ENCODE results near the gene SPTLC1.

The SPTLC1 gene

DNA sequence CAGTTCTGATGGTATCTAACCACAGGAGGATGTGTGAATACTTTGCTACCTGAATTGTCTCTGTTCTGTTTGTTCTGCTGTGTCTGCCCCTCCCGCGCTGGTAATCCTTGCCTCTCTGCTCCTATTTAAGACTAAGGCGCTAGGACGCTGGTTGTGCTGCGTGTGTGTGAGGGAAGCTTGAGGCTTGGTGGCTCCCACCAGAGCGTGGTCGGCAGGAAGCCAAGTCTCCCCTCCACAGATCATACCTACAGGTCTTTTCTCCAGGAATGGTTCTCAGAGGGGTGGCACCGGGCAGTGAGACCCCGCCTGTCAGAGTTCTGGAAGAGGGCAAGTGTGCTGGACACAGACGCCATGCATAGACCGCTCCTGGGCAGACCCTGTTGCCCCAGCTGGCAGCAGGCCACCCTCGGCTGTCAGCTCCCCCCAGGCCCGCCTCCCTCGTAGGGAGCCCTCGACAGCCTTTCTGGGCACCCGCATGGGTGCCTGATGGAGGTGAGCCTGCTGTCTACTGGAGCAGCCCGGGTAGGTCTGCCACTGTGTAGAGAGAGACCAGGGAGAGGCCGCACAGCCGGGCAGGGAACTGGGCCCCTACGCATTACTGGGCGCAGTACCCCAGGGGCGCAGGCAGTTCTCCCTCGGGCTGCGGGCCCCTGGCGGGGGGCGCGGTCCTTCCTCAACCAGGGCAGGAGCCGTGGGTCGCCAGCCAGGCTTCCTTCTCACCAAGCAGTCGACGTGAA, 111.7 kb downstream of the SPTLC1 start:
- TF ChIP-seq NFIC (IDR thresholded peaks at IDR 0.05) (no peak), TCF12 (IDR thresholded peaks at IDR 0.05; ENCODE audit: low read depth) (no peak), TAF1 (IDR thresholded peaks at IDR 0.05; ENCODE audit: low read depth) (no peak), CEBPB (IDR thresholded peaks at IDR 0.05) (no peak), ZBTB7A (IDR thresholded peaks at IDR 0.05; ENCODE audit: low read depth) (no peak), YY1 (IDR thresholded peaks at IDR 0.05; ENCODE audit: low read depth) (no peak), TEAD4 (IDR thresholded peaks at IDR 0.05) (no peak), RAD21 (IDR thresholded peaks at IDR 0.05; ENCODE audit: low read depth) (no peak), FOXM1 (IDR thresholded peaks at IDR 0.05; ENCODE audit: borderline replicate concordance, low read depth) (no peak), CREB1 (IDR thresholded peaks at IDR 0.05; ENCODE audit: low read depth) (no peak), EGR1 (IDR thresholded peaks at IDR 0.05) (no peak), EP300 (IDR thresholded peaks at IDR 0.05; ENCODE audit: borderline replicate concordance) (no peak)
- TF ChIP-seq, protein P1, sequence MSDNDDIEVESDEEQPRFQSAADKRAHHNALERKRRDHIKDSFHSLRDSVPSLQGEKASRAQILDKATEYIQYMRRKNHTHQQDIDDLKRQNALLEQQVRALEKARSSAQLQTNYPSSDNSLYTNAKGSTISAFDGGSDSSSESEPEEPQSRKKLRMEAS (IDR thresholded peaks at IDR 0.05): no peak
- TF ChIP-seq, protein P2, sequence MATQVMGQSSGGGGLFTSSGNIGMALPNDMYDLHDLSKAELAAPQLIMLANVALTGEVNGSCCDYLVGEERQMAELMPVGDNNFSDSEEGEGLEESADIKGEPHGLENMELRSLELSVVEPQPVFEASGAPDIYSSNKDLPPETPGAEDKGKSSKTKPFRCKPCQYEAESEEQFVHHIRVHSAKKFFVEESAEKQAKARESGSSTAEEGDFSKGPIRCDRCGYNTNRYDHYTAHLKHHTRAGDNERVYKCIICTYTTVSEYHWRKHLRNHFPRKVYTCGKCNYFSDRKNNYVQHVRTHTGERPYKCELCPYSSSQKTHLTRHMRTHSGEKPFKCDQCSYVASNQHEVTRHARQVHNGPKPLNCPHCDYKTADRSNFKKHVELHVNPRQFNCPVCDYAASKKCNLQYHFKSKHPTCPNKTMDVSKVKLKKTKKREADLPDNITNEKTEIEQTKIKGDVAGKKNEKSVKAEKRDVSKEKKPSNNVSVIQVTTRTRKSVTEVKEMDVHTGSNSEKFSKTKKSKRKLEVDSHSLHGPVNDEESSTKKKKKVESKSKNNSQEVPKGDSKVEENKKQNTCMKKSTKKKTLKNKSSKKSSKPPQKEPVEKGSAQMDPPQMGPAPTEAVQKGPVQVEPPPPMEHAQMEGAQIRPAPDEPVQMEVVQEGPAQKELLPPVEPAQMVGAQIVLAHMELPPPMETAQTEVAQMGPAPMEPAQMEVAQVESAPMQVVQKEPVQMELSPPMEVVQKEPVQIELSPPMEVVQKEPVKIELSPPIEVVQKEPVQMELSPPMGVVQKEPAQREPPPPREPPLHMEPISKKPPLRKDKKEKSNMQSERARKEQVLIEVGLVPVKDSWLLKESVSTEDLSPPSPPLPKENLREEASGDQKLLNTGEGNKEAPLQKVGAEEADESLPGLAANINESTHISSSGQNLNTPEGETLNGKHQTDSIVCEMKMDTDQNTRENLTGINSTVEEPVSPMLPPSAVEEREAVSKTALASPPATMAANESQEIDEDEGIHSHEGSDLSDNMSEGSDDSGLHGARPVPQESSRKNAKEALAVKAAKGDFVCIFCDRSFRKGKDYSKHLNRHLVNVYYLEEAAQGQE (IDR thresholded peaks at IDR 0.05; ENCODE audit: low read depth): no peak
- TF ChIP-seq, protein P3, sequence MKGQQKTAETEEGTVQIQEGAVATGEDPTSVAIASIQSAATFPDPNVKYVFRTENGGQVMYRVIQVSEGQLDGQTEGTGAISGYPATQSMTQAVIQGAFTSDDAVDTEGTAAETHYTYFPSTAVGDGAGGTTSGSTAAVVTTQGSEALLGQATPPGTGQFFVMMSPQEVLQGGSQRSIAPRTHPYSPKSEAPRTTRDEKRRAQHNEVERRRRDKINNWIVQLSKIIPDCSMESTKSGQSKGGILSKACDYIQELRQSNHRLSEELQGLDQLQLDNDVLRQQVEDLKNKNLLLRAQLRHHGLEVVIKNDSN (IDR thresholded peaks at IDR 0.05): no peak

DNA sequence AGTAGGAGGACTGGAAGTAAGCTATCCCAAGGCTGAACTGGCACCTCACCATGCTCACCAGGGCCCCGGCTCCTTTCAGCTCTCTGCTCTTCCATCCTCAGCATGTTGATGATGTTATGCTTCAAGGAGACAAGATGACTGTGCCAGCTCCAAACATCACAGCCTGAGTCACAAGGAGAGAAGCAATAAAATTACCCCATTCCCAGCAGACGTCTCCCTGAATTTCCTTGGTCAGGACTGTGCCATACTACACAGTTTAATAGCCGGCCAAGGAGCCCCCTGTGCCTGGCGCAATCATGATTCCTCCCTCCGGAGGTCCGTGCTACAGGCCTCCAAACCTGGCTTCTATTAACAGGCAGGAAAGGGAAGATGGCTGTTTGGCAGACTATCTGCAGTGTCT, 114.0 kb downstream of the SPTLC1 start:
- TF ChIP-seq CREB1 (IDR thresholded peaks at IDR 0.05; ENCODE audit: low read depth) (no peak), TEAD4 (IDR thresholded peaks at IDR 0.05) (no peak), TCF12 (IDR thresholded peaks at IDR 0.05; ENCODE audit: low read depth) (no peak), EP300 (IDR thresholded peaks at IDR 0.05; ENCODE audit: borderline replicate concordance) (no peak), CEBPB (IDR thresholded peaks at IDR 0.05) (no peak), TAF1 (IDR thresholded peaks at IDR 0.05; ENCODE audit: low read depth) (no peak), ZBTB7A (IDR thresholded peaks at IDR 0.05; ENCODE audit: low read depth) (no peak), EGR1 (IDR thresholded peaks at IDR 0.05) (no peak), RAD21 (IDR thresholded peaks at IDR 0.05; ENCODE audit: low read depth) (no peak), FOXM1 (IDR thresholded peaks at IDR 0.05; ENCODE audit: borderline replicate concordance, low read depth) (no peak), NFIC (IDR thresholded peaks at IDR 0.05) (no peak), YY1 (IDR thresholded peaks at IDR 0.05; ENCODE audit: low read depth) (no peak)
- TF ChIP-seq, protein P2 (IDR thresholded peaks at IDR 0.05; ENCODE audit: low read depth): no peak
- TF ChIP-seq, protein P3 (IDR thresholded peaks at IDR 0.05): no peak
- TF ChIP-seq, protein P1 (IDR thresholded peaks at IDR 0.05): no peak

DNA sequence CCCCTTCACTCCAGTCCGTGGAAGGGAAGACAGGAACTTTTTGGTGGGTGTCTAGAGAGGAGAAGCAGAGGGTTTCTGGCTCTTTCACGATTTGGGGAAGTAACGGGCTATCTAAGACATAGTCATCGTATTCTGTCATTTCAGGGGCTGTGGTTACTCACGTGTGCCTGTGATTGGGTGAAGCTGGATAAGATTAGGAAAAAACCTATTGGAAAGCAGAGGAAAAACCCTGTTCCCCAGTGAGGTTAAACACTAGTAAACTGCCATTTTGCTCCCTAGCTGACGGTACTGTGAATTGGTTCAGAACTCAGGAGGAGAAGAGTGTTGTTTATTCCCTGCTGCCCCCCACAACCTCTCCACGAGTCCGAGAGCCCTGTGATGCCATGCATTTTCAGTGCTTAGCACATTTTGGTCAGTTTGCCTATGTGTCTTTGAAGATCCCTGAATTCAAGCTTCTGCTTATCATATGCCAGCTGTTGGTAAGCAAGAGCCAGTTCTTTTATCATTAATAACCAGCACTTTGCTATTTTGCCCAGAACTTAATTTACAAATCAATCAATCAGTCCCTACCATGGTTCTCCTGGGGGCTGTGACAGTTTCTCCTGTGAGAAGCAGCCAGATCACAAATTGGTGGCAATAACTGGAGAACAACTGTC, 120.1 kb downstream of the SPTLC1 start:
- TF ChIP-seq TCF12 (IDR thresholded peaks at IDR 0.05; ENCODE audit: low read depth) (no peak), YY1 (IDR thresholded peaks at IDR 0.05; ENCODE audit: low read depth) (no peak), EGR1 (IDR thresholded peaks at IDR 0.05) (no peak), CEBPB (IDR thresholded peaks at IDR 0.05) (no peak), RAD21 (IDR thresholded peaks at IDR 0.05; ENCODE audit: low read depth) (no peak), CREB1 (IDR thresholded peaks at IDR 0.05; ENCODE audit: low read depth) (no peak), EP300 (IDR thresholded peaks at IDR 0.05; ENCODE audit: borderline replicate concordance) (no peak), FOXM1 (IDR thresholded peaks at IDR 0.05; ENCODE audit: borderline replicate concordance, low read depth) (no peak), NFIC (IDR thresholded peaks at IDR 0.05) (no peak), ZBTB7A (IDR thresholded peaks at IDR 0.05; ENCODE audit: low read depth) (no peak), TAF1 (IDR thresholded peaks at IDR 0.05; ENCODE audit: low read depth) (no peak)
- TF ChIP-seq, protein P3 (IDR thresholded peaks at IDR 0.05): no peak
- TF ChIP-seq, protein P2 (IDR thresholded peaks at IDR 0.05; ENCODE audit: low read depth): no peak
- TF ChIP-seq, protein P1 (IDR thresholded peaks at IDR 0.05): no peak

Data from Ishikawa (cell line).